Panc1 (cell line): ENCODE measurements around the gene TMEM151B.

ENCODE experiments used
- CTCF ChIP-seq: fragments of 450-650 bp; IDR thresholded peaks from 2 replicates; pipeline ENCODE4 v1.5.1; 2017; ENCODE audit warnings: mild to moderate bottlenecking
- POLR2AphosphoS5 ChIP-seq: IDR thresholded peaks from 2 replicates; pipeline ENCODE4 v1.6.1; 2012; ENCODE audit warnings: mild to moderate bottlenecking, low read depth, low read length, moderate library complexity
- REST ChIP-seq, 2 experiments: IDR thresholded peaks; 2 replicates each; pipeline ENCODE4 v1.6.1; 2011 to 2012; ENCODE audit warnings: low read depth in 2 of 2, control low read depth in 1 of 2, low read length in 1 of 2, mild to moderate bottlenecking in 1 of 2, moderate library complexity in 1 of 2; ENCODE audit not compliant: insufficient read depth in 1 of 2
- SIN3A ChIP-seq: IDR thresholded peaks from 2 replicates; pipeline ENCODE4 v1.6.1; 2012; ENCODE audit warnings: low read depth, mild to moderate bottlenecking, low read length, moderate library complexity, borderline replicate concordance; ENCODE audit not compliant: insufficient read depth
- TCF7L2 ChIP-seq: IDR thresholded peaks from 2 replicates; pipeline ENCODE4 v1.6.1; 2011; ENCODE audit warnings: mild to moderate bottlenecking, low read depth, low read length, inconsistent platforms

- TF ChIP-seq CTCF: peak; percentile 11; the same call in 1 of the 2 replicates
- no peak for TF ChIP-seq REST (IDR thresholded peaks at IDR 0.05; ENCODE audit: insufficient read depth in 1 of 2, low read depth in 2 of 2, low read length in 1 of 2)
- TF ChIP-seq POLR2AphosphoS5: no peak
- TF ChIP-seq SIN3A: no peak
- no peak for TF ChIP-seq TCF7L2
These were observed 34.2 kb upstream of the TMEM151B start for GRCh38 chr6:44235891-44236516.
